ENCODE data around the gene TECPR1.

- no peak for TF ChIP-seq POLR2A (IDR thresholded peaks at IDR 0.05)
- TF ChIP-seq, protein P1, sequence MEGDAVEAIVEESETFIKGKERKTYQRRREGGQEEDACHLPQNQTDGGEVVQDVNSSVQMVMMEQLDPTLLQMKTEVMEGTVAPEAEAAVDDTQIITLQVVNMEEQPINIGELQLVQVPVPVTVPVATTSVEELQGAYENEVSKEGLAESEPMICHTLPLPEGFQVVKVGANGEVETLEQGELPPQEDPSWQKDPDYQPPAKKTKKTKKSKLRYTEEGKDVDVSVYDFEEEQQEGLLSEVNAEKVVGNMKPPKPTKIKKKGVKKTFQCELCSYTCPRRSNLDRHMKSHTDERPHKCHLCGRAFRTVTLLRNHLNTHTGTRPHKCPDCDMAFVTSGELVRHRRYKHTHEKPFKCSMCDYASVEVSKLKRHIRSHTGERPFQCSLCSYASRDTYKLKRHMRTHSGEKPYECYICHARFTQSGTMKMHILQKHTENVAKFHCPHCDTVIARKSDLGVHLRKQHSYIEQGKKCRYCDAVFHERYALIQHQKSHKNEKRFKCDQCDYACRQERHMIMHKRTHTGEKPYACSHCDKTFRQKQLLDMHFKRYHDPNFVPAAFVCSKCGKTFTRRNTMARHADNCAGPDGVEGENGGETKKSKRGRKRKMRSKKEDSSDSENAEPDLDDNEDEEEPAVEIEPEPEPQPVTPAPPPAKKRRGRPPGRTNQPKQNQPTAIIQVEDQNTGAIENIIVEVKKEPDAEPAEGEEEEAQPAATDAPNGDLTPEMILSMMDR (IDR thresholded peaks at IDR 0.05): no peak
These were observed 39.7 kb upstream of the TECPR1 start for GRCh38 chr7:98291717-98292116.

All from testis (tissue), 2 donors.